CMK (cell line): ENCODE results near the gene CHI3L1.

Source experiments
- DNase-seq: peaks from one replicate; pipeline ENCODE4 v3.0.0-alpha.2; 2010; ENCODE audit warnings: low read depth

CHI3L1 gene

GRCh38 chr1:203131548-203132200 is 54.8 kb downstream of the CHI3L1 start:
- no peak for DNase-seq

- DNase-seq: no peak
Observed at GRCh38 chr1:203130358-203130985, 56.0 kb downstream of the CHI3L1 start.

DNA sequence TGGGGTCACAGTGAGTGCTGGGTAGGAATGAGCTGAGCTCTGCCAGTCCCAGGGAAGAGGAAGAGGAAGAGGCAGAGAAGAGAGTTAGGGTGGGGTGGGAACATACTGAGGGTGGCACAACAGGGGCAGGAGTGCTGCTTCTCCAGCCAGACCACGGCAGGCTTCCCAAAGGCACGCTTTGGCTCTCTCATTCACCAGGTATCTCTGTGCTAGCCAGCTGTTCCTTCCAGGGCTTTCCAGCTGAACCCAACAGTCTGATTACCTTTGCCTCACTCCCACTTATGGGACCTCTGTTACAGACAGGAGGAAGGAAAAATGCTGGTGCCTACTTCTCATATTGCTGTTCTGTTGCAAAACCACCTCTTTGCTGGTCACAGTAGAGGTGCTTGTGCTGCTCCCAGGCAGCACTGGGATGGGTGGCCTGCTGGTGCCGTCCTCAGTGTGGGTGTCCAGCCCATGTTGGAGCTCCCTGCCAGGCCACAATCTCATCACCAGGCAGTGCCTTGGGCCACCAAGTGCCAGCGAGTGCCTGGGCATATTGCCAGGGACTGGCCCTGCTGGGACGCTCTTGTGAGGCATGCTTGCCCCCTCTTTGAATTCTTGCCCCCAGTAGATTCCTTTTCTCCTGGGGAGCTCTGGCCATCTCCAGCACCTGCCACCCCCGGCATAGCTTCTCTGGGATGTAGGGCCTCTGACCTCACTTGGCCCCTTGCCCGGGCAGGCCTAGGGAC is 56.8 kb downstream of the CHI3L1 start:
- DNase-seq: no peak
